HG02642 (cell line): ENCODE data around the gene RHOBTB3.

Experiments used
- ATAC-seq: cut with Tn5 transposase; IDR thresholded peaks from one replicate; pipeline ENCODE4 v1.9.1; 2021; ENCODE audit warnings: mild to moderate bottlenecking; ENCODE audit not compliant: unreplicated experiment, poor library complexity

The RHOBTB3 gene

DNA sequence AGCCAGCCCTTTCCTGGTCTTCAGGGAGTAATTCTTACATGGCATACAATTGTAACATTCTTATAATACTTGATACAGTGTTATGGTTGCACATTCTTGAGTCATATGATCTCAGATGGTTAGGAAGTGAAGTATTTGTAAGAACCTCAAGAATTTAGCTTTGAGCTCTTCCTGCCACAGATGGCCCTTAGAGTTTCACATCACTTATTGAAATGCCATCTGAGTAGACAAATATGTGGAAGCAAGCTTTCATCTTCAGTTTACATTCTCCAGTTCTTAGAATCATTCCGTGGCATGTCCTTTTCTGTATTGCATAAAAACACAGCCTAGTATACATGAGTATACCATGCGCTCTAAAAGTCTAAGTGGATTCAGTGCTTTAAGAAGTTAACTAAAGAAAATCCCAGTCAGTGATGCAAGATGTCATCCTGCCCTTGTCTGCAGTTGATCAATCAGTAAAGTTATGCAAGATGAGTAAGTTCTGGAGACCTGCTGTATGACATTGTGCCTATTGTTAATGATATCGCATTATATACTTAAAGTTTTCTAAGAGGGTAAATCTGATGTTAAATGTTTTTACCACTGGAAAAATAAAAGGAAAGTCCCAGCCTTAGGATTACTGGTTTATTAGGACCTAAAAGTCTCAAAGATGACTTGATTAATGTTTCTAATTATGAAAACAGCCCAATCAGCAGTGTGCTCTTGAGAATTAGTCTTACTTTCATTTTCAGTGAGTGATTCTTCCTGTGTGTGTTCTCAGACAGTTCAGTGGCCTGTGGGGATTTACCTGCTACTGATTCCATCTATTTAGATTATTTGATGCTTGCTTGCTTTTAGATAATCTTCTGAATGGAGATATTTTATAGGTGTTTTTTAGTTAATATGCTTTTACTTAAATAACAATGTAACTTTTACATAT lies 29.4 kb downstream of the RHOBTB3 start:
- ATAC-seq: peak; percentile 83

DNA sequence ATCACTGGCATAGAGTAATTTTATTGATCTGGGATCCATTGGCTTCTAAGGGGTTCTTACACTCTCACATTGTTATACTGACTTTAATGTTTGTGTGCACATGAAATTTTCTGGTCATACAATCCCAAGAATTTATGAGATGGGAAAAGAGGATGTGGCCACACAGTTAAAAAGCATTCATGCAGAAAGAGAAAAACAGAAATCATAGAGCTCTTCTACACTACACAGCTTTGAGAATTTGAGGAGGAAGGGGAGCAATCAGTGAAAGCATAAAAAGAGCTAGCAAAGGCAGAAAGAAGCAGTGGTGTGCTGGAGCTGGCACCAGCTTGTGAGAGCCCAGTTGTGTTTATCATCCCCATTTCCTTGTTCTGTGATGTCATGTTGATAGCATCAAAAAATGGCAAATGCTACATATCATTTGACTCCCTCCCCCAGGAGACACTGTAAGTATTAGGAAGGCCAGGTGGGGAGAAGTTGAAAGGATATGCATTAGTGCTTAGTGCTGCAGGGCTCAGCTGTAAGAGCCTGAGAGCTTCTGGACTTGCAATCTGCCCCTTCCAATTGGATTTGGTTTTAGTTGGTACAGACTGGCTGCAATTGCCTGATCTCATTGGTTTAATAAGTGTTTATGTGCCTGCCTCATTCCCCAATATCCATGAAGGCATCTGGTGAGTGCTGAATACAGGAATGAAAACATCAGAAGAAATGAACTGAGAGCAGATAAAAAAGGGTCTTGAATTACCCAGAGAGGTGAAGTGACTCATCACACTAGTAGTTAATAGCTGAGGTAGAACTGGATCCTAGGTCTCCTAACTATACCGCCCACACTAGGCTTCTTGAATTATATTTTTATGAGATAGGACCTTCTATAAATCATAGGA lies 30.9 kb downstream of the RHOBTB3 start:
- ATAC-seq: no peak

DNA sequence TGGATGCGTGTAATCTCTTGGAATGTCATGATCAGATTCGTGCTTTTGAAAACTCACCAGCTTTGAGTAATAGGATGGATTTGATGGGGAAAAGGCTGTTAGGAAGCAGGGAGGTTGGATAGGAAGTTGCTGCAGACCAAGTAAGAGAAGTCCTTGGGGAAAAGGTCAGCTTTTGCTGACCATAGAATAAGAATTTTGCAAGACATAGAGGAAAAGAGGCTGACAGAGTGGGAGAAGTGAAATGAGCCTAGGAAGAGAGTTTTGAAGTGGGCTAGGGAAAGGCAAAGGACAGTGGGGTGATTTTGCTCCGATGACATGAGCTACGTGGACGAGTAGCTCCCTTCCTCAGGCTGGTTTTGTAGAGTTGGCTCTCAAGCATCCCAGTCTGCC lies 31.5 kb downstream of the RHOBTB3 start:
- no peak for ATAC-seq

DNA sequence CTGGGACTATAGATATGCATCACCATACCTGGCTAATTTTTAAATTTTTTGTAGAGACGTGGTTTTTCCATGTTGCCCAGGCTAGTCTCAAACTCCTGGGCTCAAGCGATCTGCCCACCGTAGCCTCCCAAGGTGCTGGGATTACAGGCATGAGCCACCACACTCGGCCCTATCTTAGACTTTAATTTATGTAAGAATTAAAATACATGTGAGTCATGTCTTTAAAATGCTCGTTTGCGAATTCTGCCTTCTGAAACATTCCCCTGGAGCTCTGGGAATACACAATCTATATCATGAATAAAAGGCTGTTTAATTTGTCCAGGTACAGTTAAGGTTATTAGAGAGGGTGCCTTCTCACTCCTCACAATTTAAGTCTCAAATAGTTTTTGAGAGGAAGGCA lies 32.8 kb downstream of the RHOBTB3 start:
- ATAC-seq: no peak

DNA sequence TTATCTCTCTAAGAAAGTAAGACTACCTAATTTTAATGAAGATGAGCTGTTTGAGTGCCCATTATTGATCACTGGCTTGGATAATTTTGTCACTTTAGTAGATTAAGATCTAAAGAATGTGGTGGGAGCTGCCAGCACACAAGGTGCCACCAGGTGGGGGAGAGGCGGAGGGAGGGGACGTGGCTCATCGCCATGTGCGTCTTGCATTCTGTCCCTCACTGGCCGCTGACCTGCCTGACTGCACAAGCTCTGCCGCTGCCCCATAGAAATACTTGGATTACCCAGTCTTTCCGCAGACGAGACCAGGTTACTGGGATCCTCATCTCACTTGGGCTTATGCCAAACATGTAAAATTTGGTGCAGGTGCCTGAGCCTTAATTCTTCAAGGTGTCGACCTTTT lies 37.6 kb downstream of the RHOBTB3 start:
- no peak for ATAC-seq

DNA sequence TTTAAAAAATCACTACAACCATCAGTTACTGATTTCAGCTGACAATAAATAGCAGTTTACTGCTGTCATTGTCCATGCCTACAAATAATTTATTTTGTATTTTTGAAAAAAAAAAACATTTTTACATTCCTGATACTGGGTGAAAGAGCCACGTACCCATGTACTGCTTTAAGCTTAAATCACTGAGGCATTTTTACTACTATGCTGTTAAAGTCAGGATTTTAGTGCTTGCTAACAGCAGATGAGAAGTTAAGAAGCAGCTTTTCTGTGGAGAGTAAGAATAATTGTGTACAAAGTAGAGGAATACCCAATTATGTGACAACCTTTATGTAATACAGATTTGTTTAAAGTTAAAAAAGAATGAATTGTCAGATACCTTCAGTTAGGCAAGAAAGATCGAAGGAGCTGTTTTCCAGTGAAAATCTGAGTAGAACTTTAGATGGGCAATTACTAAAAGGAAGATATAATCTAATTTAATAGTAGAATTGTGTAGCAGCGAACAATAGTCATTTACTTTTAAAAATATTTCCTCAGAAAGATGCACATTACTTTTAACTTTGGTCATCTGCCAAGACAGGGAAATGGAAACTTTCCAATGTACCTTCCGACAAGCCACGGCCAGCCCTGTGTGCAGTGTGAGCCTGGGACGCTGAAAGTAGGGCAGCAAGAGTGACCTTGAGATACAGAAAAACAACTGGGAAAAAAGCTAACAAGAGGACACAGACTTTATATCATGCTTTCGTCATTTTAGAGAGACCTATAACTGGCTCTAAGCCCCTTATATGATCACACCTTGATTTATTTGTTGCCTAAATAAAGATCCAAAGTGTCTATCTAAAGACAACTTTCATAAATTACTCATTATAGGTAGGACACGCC lies 39.9 kb downstream of the RHOBTB3 start:
- no peak for ATAC-seq

DNA sequence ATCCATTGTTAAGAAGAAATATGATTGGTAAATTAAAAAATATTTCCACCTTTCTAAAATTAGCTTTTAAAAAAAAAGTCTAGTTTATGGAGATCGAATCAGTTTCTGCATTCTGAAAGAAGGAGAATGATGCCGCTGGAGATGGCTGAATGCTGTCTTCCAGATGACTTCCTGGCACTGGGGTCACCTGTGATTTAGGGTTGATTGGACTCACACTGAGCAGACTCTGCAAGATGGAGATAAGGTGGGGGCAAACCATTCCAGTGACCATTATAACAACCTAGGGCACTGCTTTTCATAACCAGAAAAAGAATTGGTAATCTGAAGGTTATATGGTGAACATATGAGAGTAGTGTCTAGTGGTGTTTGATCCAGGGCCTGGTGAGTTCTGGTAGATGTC lies 40.8 kb downstream of the RHOBTB3 start:
- ATAC-seq: no peak

DNA sequence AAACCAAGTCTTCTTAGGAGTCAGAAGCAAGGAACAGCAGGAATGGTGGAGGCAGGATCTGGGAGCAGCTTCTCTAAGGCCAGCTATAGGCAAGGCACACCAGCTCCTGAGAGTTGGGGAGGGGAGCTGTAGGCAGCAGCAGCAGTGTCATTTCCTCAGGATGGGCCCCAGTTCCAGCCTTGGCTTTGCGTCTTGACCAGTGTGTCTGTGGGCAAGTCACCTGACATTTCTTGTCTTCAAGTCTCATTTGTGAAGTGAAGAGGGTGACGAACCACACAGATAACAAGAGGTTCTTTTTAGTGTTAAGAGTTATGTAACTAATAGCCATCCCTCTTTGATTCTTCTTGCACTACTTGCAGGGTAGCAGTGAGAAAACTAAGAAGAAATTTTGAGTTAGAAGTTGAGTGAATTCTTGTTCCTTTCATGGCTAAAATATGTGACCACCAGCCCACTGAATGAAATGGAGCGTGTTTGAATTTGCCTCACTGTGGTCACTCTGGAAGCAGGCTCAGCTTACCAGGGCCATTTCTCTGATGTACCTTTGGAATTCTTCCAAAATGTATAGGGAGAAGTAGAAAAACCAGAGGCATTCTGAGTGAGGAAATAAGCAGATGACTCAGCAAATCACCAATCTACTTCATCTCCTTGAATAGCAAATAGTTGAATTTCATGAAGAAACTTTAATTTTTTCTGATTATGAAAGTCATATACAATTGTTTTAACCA lies 42.4 kb downstream of the RHOBTB3 start:
- no peak for ATAC-seq

DNA sequence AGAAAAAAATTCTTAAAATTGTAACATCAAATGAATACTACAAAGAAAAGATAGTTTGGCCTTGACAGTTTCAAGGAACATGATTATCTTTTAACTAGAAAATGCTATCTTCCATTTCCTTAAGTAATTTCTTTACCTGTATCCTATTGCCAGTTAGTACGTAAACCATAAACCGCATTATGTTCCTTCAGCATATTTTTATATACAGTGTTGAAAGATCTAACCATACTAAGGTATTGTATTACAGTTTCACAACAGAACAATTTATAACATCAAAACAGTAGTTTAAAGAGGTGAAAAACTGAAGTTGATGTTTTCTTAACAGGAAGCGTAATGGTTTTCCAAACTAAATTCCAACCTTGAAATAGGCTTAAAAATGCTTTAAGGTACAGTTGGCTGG lies 46.3 kb downstream of the RHOBTB3 start:
- ATAC-seq: no peak

DNA sequence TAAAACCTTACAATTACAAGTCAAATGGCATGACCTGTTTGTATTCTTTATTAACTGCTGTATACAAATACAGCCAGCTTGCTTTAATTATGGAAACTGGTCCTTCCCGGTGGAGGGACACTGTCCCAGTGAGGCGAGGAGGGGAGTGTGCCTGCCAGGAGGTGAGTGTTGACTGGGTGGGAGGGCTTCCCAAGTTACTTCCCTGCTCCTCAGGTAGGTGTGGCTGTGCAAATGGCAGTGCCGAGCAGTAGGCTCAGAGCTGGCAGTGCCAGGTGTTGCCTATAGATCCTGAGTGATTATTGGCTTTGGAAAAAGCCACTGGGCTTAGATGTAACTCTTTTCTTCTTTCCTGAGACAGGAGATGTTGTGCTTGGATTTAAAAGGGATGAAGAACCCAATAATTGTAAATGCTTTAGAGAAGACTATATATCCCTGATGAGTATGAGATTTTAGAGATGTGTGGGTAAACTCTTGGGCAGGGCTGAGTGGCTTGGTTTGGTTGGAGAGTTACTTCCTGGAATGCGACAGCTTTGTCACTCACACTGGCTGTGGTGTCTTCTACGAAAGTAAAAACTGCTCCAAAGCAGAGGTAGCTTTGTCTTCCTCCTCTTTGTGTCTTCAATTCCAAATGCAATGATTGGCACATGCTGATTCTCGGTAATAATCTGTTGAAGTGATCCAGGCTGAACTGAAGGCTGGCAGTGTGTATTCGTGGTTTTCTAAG lies 47.7 kb downstream of the RHOBTB3 start:
- no peak for ATAC-seq

DNA sequence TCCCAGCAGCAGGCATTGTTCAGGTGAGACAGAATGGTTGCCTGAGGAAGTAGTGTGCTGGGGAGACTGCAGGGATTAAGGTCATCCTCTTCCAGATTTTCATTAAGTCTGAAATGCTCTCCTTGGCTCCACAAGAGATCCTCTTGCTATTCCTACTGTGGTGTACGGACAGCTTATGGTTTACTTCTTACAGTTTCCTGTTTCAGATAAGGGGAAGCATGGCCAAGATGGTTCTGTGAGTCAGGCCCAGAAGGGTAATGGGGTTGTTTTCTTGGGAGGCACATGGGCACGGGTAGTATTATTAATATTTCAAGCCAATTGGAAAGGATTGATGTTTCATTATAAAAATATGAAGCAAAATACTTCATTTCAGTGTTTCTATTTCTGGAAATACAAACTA lies 48.5 kb downstream of the RHOBTB3 start:
- no peak for ATAC-seq

DNA sequence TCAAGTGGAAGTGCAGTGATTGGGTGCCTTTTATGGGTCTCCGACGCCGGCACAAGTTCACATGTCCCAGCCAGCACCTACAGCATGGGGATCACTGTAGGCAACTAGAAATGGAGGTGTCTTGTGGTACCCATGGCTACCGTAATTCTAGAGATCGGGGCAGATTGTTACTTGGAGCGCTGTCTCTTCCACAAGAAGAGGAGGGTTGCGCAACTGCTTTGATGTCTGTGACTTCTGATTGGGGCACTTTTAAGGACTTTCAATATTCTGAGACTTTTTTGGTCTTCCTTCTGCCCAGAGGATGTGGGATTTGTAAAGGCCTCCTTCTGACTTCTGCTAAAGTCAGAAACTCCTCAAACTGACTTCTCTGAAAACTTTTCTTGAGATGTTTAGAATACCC lies 49.5 kb downstream of the RHOBTB3 start:
- ATAC-seq: no peak

DNA sequence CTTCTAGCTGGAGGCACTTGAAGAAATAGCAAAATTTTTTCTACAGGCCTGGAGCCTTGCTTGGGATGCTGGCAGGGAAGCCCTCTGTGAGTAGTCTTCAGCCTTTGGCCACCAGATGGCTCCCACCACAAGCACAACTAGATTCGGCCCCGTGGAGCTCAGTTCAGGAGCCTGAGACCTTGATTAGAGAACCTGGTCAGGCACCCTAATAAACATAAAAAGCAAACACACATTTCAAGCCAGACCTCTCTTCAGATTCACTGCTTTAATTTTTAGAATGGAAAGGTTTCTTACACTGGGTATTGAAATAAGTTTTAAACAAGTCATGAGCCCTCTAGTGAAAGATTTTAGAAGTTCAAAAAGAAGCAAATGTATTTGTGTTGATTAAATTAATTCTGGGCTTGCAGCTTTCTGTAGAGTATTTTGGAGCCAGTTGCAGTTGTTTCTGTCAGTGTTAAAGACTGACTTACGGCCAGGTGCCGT lies 50.0 kb downstream of the RHOBTB3 start:
- ATAC-seq: peak; percentile 97

DNA sequence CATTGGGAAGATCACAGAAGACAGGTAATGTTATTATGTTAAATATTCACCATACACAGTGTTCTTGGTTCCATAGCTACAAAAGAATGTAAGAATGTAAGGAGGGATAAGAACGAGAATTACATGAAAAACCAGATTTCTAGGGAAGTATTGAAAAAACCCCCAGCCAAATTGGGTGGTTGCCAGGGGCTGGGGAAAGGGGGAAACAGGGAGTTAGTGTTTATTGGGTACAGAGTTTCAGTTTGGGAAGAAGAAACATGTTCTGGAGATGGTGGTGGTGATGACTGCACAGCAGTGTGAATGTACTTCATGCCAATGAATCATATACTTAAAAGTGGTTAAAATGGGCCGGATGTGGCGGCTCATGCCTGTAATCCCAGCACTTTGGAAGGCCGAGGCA lies 51.0 kb downstream of the RHOBTB3 start:
- ATAC-seq: no peak

DNA sequence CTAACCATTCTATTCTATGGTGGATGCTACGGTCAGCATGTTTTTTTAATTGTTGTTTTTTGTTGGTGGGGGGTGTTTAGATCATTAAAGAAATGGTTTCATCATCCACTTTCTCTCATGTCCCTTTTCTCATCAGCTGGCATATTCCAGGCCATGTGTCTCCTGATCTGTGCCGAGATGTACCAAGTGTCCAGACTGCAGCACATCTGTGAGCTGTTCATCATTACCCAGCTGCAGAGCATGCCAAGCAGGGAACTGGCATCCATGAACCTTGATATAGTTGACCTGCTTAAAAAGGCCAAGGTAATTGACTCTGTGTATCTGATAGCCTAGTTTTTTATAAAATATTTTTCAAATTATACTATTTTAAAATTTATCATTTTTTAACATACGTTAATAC lies 52.5 kb downstream of the RHOBTB3 start:
- no peak for ATAC-seq

DNA sequence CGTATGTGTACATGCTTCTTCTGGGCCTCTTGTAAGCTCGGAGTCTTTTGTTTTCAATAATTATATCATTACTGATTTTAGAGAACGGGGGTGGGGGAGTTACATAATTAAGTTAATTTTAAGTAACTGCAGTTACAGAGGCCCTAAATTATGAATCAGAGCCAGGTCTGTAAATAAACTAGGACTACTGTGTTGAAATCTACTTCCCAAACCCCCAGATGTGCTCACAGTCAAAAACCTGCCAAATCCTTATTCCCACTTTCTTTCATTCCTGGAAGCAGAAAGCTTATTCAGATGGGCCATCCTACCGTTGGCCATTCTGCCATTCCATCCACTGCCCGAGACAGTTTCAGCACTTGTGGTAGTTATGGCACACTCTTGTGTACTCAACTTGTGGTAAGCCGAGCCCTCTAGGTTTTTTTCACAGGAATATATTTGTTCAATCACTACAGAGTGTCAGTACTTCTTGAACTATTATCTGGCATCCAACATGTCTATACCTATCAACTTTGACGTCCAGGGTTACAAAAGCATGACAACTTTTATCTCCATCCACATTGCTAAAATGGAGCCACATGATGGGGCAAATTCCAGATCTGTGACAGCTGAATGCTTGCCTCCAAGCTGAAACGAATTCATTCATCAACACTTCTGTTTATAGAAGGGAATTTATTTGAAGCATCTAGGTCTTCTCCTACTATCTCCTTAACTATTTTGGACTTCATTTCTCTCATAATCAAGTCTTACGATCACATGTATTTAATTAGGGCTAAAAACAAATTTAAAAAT lies 53.6 kb downstream of the RHOBTB3 start:
- ATAC-seq: no peak

DNA sequence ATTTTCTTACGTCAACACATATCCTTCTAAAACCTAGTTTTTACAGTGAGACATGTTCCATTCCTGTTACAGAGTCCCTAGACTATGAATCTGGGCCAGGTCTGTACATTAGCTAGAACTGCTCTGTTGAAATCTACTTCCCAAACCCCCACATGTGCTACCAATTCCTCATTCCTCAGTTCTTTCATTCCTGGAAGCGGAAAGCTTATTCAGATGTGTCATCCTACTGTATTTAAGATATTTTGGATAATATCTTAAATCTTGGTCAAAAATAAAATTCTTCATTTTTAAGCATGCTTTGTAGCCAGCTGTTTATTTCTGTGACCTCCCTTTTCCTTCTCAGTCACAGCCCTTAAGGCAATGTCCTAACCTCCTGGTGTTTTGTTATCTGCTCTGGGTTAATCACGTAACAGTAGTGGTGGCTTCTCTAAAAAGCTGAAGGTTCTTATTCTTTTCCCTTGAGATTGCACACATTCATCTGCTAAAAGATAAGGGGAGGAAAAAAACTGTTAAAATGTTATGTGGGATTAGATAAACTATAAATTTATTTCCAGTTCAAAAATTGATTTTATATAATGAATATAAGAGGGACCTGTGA lies 55.8 kb downstream of the RHOBTB3 start:
- ATAC-seq: no peak

DNA sequence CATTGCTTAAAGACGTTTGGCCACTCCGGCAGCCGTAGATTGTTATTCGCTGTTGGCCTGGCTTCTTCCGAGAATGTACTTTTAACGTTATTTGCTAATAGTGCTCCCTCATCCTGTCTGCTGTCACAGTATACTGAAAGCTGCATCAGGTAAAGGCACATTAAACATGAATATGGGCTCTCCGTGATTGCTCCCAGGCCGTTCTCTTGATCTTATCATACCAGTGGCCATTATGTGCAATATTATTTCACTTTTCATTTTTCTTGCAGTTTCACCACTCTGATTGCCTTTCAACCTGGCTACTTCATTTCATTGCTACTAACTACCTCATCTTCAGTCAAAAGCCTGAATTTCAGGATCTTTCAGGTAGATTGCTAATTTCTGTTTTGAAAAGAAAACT lies 57.4 kb downstream of the RHOBTB3 start:
- no peak for ATAC-seq
